GM12878 (cell line): ENCODE results near the gene RGS6. TPM values are rescaled to one million over a fixed set of nuclear protein-coding genes. Genes with fewer than 3 reads are reported as not detected.

ENCODE experiments used
- ATAC-seq: fragments of 200-7000 bp; cut with Tn5 transposase; 3 replicates; pipeline ENCODE4 v1.9.1; 2020; ENCODE audit warnings: mild to moderate bottlenecking, moderate library complexity
- BruUV-seq: library from RNA; stranded (reverse); fragments of 400-500 nt; replicated peaks from 2 replicates; lab custom pipeline; 2021; lab: Mats Ljungman, UMichigan
- CTCF ChIA-PET: fragments of 300-600 bp; sonication (Branson Sonifier 250); formaldehyde crosslinking; extraction: SDS; loops from one replicate; lab custom pipeline; 2021; ENCODE audit warnings: inconsistent platforms; lab: Yijun Ruan, JAX
- POLR2A ChIA-PET: fragments of 350-600 bp; formaldehyde crosslinking; extraction: SDS; loops from one replicate; lab custom pipeline; 2021; ENCODE audit warnings: inconsistent platforms; lab: Charles Lee
- RAD21 ChIA-PET: fragments of 300-600 bp; sonication (Branson Sonifier 250); formaldehyde crosslinking; loops from one replicate; lab custom pipeline; 2023; ENCODE audit warnings: antibody characterized with exemption; ENCODE audit not compliant: unreplicated experiment; lab: Charles Lee
- SMC1A ChIA-PET: fragments of 300-600 bp; sonication (Branson Sonifier 250); formaldehyde crosslinking; loops from one replicate; lab custom pipeline; 2023; ENCODE audit not compliant: unreplicated experiment, uncharacterized antibody; lab: Charles Lee
- DNase-seq: peaks from one replicate; pipeline ENCODE4 v3.0.0-alpha.2; 2011; ENCODE audit warnings: low read depth, low spot score
- FAIRE-seq: peaks from 3 replicates; lab custom pipeline; 2011; peaks lifted over from hg19 to GRCh38; lab: Jason Lieb, UNC
- H2AFZ ChIP-seq: 2 replicates; pipeline ENCODE4 v1.6.0; 2011; ENCODE audit warnings: low read depth, low read length, control low read depth; ENCODE audit not compliant: control insufficient read depth
- H3K27ac ChIP-seq: 2 replicates; pipeline ENCODE4 v1.5.1; 2011; ENCODE audit warnings: control low read depth; ENCODE audit not compliant: control insufficient read depth, insufficient read depth
- H3K27me3 ChIP-seq, 2 experiments: replicated peaks in 1 of 2; 2 replicates each; pipeline versions ENCODE4 v1.6.0 to v1.6.1; 2011; ENCODE audit warnings: low read length in 1 of 2; ENCODE audit not compliant: control insufficient read depth in 2 of 2, insufficient read depth in 2 of 2
- H3K36me3 ChIP-seq, 2 experiments: 2 replicates each; pipeline ENCODE4 v1.5.1; 2011; ENCODE audit warnings: low read length in 1 of 2; ENCODE audit not compliant: control insufficient read depth in 2 of 2, insufficient read depth in 2 of 2
- H3K4me1 ChIP-seq: 2 replicates; pipeline ENCODE4 v1.6.1; 2011; ENCODE audit warnings: mild to moderate bottlenecking, low read length, moderate library complexity, mixed read lengths; ENCODE audit not compliant: control insufficient read depth, insufficient read depth
- H3K4me2 ChIP-seq: 2 replicates; pipeline ENCODE4 v1.6.0; 2011; ENCODE audit warnings: control low read depth; ENCODE audit not compliant: control insufficient read depth, insufficient read depth
- H3K4me3 ChIP-seq: fragments of 200-600 bp; sonication (generic); 2 replicates; pipeline ENCODE4 v1.5.1; 2016
- H3K79me2 ChIP-seq: 2 replicates; pipeline ENCODE4 v1.6.0; 2011; ENCODE audit warnings: low read length; ENCODE audit not compliant: control insufficient read depth, insufficient read depth
- H3K9ac ChIP-seq: 2 replicates; pipeline ENCODE4 v1.8.0; 2011; ENCODE audit warnings: low read length, control low read depth, mixed read lengths; ENCODE audit not compliant: control insufficient read depth, insufficient read depth
- H3K9me3 ChIP-seq: replicated peaks from 3 replicates; pipeline ENCODE4 v1.5.1; 2011; ENCODE audit warnings: mild to moderate bottlenecking, low read length; ENCODE audit not compliant: control insufficient read depth, insufficient read depth
- H4K20me1 ChIP-seq: 2 replicates; pipeline ENCODE4 v1.6.0; 2011; ENCODE audit not compliant: control insufficient read depth, insufficient read depth
- BRCA1 ChIP-seq: IDR thresholded peaks from 2 replicates; pipeline ENCODE4 v1.6.1; 2011; ENCODE audit warnings: low read depth, low read length, improper control_type of control experiment
- E2F8 ChIP-seq: fragments of 450-650 bp; IDR thresholded peaks from 2 replicates; pipeline ENCODE4 v1.6.1; 2018; ENCODE audit warnings: mild to moderate bottlenecking, low read depth, moderate library complexity; ENCODE audit not compliant: partially characterized antibody
- JUND ChIP-seq: IDR thresholded peaks from 2 replicates; pipeline ENCODE4 v1.6.1; 2012; ENCODE audit warnings: low read depth, mild to moderate bottlenecking, low read length, improper control_type of control experiment, moderate library complexity
- NR2C2 ChIP-seq: IDR thresholded peaks from 2 replicates; pipeline ENCODE4 v1.6.1; 2011; ENCODE audit warnings: borderline replicate concordance, low read depth; ENCODE audit not compliant: control insufficient read depth, insufficient read length
- TCF12 ChIP-seq: IDR thresholded peaks from 2 replicates; pipeline ENCODE4 v1.6.1; 2011; ENCODE audit warnings: low read depth, mild to moderate bottlenecking, low read length
- USF2 ChIP-seq: IDR thresholded peaks from 2 replicates; pipeline ENCODE4 v1.6.1; 2011; ENCODE audit warnings: low read depth, low read length, improper control_type of control experiment, borderline replicate concordance
- ZNF207 ChIP-seq: fragments of 450-650 bp; IDR thresholded peaks from 2 replicates; pipeline ENCODE4 v1.6.1; 2014; ENCODE audit warnings: antibody characterized with exemption, mild to moderate bottlenecking, borderline replicate concordance
- WGBS: methylation state at CpG from one replicate; pipeline ENCODE4 v1.1.6; 2016; ENCODE audit warnings: low lambda C conversion rate; ENCODE audit not compliant: insufficient replicate concordance, insufficient coverage; ENCODE audit errors: missing lambda C conversion rate; 5-methylcytosine and 5-hydroxymethylcytosine counted together
- in situ Hi-C: fragments of 300-500 bp; cut with MboI; formaldehyde crosslinking; loops from 9 replicates; pipeline ENCODE4 v1.14.3; 2018; ENCODE audit warnings: mixed read lengths
- intact Hi-C: fragments of 100-400 bp; cut with micrococcal nuclease; formaldehyde crosslinking; loops from one replicate; pipeline ENCODE4 v1.14.2; 2022; ENCODE audit not compliant: unreplicated experiment
- polyA plus RNA-seq, 11 experiments: library from polyadenylated mRNA; depleted of rRNA in 4 of 11; unstranded in 6 of 11; stranded (reverse) in 5 of 11; fragments of >200 nt; fragmentation: Nextera tagmentation in 4 of 11; fragmentation: Illumina TruSeq in 1 of 11; extraction: Ambion mirVana in 4 of 11; extraction: Trizol in 1 of 11; gene quantifications; 1 replicate in 1 of 11; 2 replicates in 10 of 11; pipeline versions ENCODE4 v1.2.1 to v1.2.3, GENCODE V29; 2011 to 2016; ENCODE audit warnings: inconsistent platforms in 2 of 11, missing spikeins in 2 of 11, low read depth in 1 of 11
- total RNA-seq, 4 experiments: library from RNA; depleted of rRNA in 3 of 4; stranded (reverse); fragments of >200 nt in 3 of 4; fragmentation: Illumina TruSeq in 1 of 4; extraction: Trizol in 1 of 4; gene quantifications; 2 replicates each; pipeline versions ENCODE4 v1.2.1 to v1.2.3, GENCODE V29; 2013 to 2021
- TF ChIP-seq, protein P1 (sequence below): fragments of 150-350 bp; IDR thresholded peaks from 2 replicates; pipeline ENCODE4 v1.6.1; 2014; ENCODE audit warnings: mild to moderate bottlenecking, low read depth, low read length

RGS6 gene
- total and polyA plus RNA-seq, 10 of the 15 experiments (the other 5 are each of a cell fraction or from before 2014, with no cell fraction given), result 3.9 to 18.1 (median 12.4) TPM

- in situ Hi-C loops, result no loop called here
- intact Hi-C loops, result no loop called here
- no peak overlapping the region for H3K27ac ChIP-seq
- H3K36me3 ChIP-seq, result no peaks in the 10 kb centered on the region
- ChIA-PET CTCF (interaction anchor here (0.9 to 1.6 kb wide), 3 partner anchors 11 to 404 kb away, joined by 3 to 5 read pairs (median 5); no protein-coding TSS in a partner anchor), RAD21 (interaction anchor here (0.6 to 2.4 kb wide), 3 partner anchors 12 to 970 kb away, joined by 3 to 7 read pairs (median 3); no protein-coding TSS in a partner anchor), POLR2A (interaction anchor here (0.6 kb wide), 1 partner anchor 47 kb away, joined by 3 read pairs; no protein-coding TSS in a partner anchor), SMC1A (interaction anchor here (1.0 to 1.3 kb wide), 2 partner anchors 13 to 230 kb away, joined by 3 to 4 read pairs; no protein-coding TSS in a partner anchor)
- no peak overlapping the region for H3K4me3 ChIP-seq
- H3K79me2 ChIP-seq, result no peaks in the 10 kb centered on the region
- ATAC-seq (no peak), FAIRE-seq (no peak), DNase-seq (no peak)
- no peaks in the 10 kb centered on the region for H3K27me3 ChIP-seq
- peaks cover 2% of the 10 kb centered on the region; the same call in 1 of the 3 replicates for H3K9me3 ChIP-seq
- BruUV-seq, result no TSS peak
- TF ChIP-seq, protein P1, sequence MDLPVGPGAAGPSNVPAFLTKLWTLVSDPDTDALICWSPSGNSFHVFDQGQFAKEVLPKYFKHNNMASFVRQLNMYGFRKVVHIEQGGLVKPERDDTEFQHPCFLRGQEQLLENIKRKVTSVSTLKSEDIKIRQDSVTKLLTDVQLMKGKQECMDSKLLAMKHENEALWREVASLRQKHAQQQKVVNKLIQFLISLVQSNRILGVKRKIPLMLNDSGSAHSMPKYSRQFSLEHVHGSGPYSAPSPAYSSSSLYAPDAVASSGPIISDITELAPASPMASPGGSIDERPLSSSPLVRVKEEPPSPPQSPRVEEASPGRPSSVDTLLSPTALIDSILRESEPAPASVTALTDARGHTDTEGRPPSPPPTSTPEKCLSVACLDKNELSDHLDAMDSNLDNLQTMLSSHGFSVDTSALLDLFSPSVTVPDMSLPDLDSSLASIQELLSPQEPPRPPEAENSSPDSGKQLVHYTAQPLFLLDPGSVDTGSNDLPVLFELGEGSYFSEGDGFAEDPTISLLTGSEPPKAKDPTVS, result no peak
- H3K4me2 ChIP-seq, result no peak overlapping the region
- no peaks in the 10 kb centered on the region for H4K20me1 ChIP-seq
- no peak overlapping the region for H2AFZ ChIP-seq
- H3K4me1 ChIP-seq, result peaks cover 5% of the 10 kb centered on the region; the same call in 1 of the 2 replicates
- H3K9ac ChIP-seq, result no peak overlapping the region
- WGBS, result 96% methylated on average over 5 of the region's 5 CpGs
Observed at GRCh38 chr14:72501439-72501838, 569.2 kb downstream of the RGS6 start.

DNA sequence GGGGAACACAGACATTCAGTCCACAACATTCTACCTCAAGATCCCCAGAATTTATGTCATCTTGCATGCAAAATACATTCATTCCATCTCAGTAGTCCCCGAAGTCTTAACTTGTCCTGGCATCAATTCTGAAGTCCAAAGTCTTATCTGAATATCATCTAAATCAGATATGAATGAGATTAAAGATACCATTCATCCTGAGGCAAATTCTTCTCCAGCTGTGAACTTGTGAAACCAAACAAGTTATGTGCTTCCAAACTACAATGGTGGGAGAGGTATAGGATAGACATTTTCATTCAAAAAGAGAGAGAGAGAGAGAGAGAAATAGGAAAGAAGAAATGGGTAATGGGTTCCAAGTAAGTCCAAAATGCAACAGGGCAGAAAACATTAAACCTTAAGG lies 571.0 kb downstream of the RGS6 start:
- Histone ChIP-seq H3K9ac (no peak overlapping the region), H4K20me1 (no peaks in the 10 kb centered on the region), H3K4me2 (no peak overlapping the region), H3K27ac (no peak overlapping the region), H3K79me2 (no peaks in the 10 kb centered on the region), H2AFZ (no peak overlapping the region), H3K9me3 (peaks cover 2% of the 10 kb centered on the region; the same call in 2 of the 3 replicates), H3K4me3 (no peak overlapping the region), H3K36me3 (no peaks in the 10 kb centered on the region), H3K27me3 (no peaks in the 10 kb centered on the region), H3K4me1 (peaks cover 5% of the 10 kb centered on the region; the same call in 1 of the 2 replicates)
- ATAC-seq, result no peak
- no peak for FAIRE-seq
- ChIA-PET SMC1A (no interaction called here), POLR2A (no interaction called here), RAD21 (interaction anchor here (2.4 kb wide), 1 partner anchor 10 kb away, joined by 7 read pairs; no protein-coding TSS in a partner anchor), CTCF (interaction anchor here (4.4 kb wide), 1 partner anchor 12 kb away, joined by 43 read pairs; no protein-coding TSS in a partner anchor)
- 5% methylated on average over 1 of the region's 1 CpG for WGBS
- DNase-seq, result no peak
- intact Hi-C loops, result no loop called here
- in situ Hi-C loops, result no loop called here
- no TSS peak for BruUV-seq
- TF ChIP-seq BRCA1 (no peak), NR2C2 (no peak), TCF12 (no peak), E2F8 (no peak), JUND (no peak), ZNF207 (no peak), USF2 (no peak)
